NOMO-1 treated with dmso at 0.1 percent for 144 hours (cell line): ENCODE measurements around the gene CNTF.

Experiments used
- DNase-seq: peaks from one replicate; lab custom pipeline; 2025; ENCODE audit not compliant: unreplicated experiment; lab: John Stamatoyannopoulos, UW

Gene CNTF

GRCh38 chr11:58606930-58607714 is 15.3 kb upstream of the CNTF start:
- no peak for DNase-seq

GRCh38 chr11:58608331-58608730 is 14.1 kb upstream of the CNTF start:
- no peak for DNase-seq

GRCh38 chr11:58609723-58610122 is 12.7 kb upstream of the CNTF start:
- no peak for DNase-seq

DNA sequence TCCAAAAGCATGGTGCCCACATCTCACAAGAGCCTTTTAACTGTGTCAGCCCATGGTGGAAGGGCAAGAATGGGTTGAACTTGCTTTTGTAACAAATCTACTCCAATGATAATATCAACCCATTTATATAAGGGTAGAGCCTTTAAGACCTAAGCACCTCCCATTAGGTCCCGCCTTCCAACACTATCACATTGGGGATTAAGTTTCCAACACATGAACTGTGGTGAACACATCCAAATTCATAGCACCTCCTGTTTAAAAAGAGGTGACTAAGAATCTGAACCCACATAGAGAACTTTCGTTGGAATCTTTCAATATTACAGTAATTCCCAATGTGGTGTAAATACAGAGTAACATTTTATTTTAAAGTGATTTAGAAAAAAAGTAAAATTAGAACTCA is 9.2 kb upstream of the CNTF start:
- no peak for DNase-seq

- DNase-seq, result no peak
These were observed 6.9 kb upstream of the CNTF start for GRCh38 chr11:58615559-58615958.

GRCh38 chr11:58616594-58616993 is 5.9 kb upstream of the CNTF start:
- no peak for DNase-seq

- no peak for DNase-seq
These were observed 4.4 kb upstream of the CNTF start for GRCh38 chr11:58617976-58618557.

DNA sequence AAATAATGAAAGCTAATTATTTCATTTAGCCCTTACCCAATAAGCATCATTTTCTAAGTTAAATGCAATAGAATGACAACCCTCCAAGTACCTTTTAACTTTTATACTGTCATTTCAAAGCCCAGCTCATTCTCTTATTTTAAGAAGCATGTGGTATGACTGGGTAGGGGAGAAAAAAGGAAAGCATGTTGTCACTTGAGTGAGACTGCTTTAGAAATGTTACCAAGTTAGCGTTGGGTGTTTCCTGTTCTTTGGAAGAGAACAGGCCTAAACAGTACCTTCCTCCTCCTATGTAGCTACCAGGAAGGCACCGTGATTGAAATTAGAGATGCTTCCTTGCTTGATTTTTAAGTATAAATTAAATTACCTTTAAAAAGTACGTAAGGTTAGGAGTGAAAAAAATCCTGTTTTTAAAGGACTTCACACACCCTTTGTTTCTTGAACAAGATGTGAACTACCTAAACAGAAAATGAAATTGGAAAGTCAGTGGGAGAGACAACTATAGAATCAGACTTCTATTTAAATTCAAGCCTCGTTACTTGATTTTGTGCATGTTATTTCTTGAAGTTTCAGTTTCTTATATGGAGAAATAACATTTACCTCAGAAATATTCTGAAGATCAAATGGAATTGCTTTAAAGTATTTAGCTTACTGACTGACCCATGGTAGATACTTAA is 741 bp upstream of the CNTF start:
- no peak for DNase-seq

DNA sequence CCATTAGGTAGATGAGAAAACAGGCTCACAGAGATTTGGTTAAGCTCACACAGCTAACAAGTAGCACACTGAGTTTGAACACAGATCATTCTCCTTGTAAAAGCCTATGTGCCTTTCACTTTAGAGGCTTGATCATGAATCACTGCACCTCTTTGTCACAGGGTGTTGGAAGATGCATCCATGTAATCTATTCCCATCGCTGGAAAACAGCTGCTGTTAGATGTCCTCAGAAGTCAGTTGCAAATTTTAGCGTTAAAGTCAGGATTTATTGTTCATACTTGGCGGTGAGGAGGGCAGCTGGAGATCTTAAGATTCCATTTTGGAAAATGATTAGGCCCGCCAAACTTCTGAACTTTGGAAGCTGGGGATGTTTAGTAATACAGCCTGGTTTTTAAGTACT is 2.6 kb downstream of the CNTF start:
- DNase-seq, result no peak

DNA sequence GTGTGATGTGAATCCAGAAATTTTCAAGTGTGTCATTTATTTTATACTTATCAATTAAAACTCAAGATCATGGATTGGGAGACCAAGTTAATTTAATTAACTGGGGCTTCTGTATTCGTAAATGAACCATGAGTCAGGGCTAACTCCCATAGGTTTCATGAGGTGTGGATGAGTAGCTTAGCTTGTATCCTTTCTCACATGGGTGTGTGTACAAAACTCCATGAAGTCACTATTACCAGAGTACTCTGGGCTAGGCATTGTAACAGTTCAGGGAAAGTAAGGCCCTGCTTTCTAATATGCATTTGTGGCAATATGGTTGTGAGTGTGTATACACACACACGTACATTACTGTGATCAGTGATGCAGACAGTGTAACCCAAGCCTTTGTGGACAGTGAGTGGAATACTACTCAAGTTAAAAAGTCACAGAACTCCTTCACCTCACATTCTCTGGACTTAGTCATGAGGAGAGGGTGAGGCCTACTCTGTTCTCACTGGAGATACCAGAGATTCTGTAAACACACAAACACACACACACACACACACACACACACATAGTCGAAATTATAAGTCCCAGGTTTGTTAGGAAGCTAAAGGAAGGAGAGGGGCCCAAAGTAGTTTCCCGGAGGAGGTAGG is 3.5 kb downstream of the CNTF start:
- DNase-seq, result no peak

DNA sequence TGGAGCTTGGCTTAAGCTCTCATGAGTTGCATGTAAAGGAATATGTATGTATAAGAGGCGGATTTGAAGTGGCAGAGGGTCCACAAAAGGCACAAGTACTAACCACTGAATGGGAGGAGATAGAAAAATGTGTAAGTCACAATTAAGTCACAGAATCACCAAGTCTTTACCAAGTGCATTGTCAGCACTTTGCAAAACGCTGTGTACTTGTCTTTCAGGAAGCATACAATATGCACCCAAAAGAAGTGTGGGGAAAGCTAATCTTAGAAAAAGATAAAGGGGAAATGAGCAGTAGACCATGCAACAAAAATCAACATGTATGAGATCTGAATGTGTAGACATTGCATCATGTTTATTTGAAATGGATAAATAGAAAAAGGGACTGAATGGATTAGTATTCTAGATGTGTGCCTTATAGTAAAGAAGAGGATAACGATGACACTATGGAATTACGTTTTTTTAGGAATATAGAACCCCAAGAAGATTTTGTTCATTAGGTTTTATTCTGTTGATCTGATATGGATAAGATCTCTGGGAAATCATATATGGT is 4.5 kb downstream of the CNTF start:
- no peak for DNase-seq

- no peak for DNase-seq
These were observed 6.0 kb downstream of the CNTF start for GRCh38 chr11:58628446-58628845.

GRCh38 chr11:58629857-58630256 is 7.4 kb downstream of the CNTF start:
- no peak for DNase-seq

GRCh38 chr11:58631378-58631777 is 8.9 kb downstream of the CNTF start:
- DNase-seq, result no peak

GRCh38 chr11:58632510-58632909 is 10.0 kb downstream of the CNTF start:
- DNase-seq, result no peak

DNA sequence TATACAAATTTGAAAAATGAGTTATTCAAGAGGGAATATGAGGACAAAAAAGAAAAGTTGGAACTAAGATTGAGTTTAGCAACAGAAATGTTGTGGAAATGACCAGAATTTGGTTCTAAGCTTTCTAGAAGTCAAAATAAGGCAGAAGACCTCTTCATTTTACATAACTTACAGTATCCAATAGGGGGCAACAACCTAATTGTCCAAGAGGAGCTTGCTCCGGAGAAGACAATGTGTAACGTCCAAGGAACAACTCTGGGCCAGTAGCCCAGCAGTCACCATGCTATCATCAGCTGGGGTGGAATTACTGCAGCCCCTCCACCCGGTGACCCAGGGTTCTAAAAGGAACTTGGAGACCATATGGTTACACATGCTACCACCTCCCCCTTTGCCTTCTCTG is 14.1 kb downstream of the CNTF start:
- no peak for DNase-seq

- no peak for DNase-seq
These were observed 14.9 kb downstream of the CNTF start for GRCh38 chr11:58637371-58637770.

DNA sequence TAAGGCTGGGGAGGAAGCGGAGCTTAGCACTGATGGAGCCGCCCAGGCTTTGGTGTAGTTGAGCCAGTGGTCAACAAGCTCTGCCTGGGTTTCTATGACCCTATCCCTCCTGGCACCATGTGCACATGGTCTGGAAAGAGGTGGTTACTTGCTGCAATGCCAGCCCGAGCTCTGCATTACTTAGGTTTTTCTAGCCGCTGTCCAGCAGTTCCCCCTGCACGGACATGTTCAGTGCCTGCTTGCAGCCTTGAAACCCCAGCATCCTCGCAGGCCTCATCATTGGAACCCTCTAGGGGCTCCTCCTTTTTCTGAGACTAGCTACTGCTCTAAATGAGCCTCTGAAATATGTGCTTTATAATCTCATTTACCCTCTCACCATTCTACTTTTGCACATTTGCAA is 16.6 kb downstream of the CNTF start:
- DNase-seq, result no peak

DNA sequence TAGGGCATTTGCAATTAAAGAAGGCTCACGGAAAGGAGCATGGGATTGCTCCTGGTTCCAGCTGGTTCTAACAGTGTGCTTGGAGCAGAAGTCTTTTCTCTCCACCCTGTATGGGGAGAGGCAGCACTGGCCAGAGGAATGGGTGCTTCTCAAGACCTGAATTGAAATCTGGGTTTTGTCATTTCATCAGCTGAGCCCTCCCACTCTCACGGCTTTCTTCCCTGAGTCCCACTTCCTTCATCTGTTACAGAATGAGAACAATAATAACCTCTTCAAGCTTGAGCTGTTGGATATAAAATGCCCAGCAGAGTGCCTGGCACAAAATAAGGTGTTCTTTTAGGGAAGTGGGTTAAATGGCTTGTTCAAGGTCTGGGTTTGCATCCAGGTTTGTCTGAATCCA is 17.2 kb downstream of the CNTF start:
- DNase-seq, result no peak

GRCh38 chr11:58640386-58641023 is 18.0 kb downstream of the CNTF start:
- no peak for DNase-seq

DNA sequence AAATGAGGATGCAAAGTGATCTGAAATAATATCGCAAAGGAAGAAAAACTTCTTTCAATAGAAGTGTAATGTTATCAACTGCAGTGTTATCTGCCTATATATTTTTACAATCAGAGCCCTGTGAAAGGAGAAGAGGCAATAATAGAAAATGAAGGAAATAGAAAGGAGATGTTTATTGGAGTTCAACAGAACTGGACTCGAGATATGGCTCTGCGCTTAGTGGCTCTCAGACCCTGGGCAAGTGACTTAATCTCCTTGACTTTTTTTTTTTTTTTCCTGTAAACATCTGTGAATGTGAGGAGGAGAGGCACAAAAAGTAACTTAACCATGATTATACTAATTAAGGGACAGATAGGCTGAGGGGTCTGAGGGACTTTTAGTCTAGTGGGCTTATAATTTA is 18.9 kb downstream of the CNTF start:
- DNase-seq, result no peak
